Activated CD4-positive, CD25-positive, alpha-beta regulatory T cell treated with anti-CD3 and anti-CD28 coated beads, Interleukin-2, amount 50 U/mL, for 16 hours (primary cell): Measurements from ENCODE around the gene ANTXR1.
"Not testable (repeated sequence)": the region's sequence is repeated elsewhere in the genome, so short reads cannot be mapped to it uniquely, and the experiment has no call there.

Experiments
- DNase-seq: peaks from one replicate; pipeline ENCODE4 v3.0.0-alpha.2; 2020; ENCODE audit warnings: low read depth, low spot score

The ANTXR1 gene

DNA sequence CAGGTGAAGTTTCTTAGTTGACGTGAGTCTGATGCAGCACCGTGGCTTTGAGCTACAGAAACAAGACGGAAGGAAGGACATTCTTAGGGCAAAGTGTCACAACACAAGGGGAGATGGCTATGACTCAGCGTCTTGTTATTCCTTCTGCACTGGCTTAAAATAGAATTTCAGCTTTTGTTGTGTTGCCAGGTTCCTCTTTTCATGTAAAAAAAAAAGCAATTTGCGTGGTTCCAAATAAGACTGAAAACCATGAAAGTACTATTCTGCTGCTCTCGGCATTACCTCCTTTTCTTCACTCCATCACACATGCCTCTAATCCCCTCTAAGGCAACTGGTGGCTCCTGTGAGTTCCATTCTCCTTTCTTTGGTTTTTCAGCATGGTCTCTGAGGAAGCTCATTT, 150.1 kb downstream of the ANTXR1 start:
- DNase-seq, result no peak

- no peak for DNase-seq
Observed at GRCh38 chr2:69163556-69163955, 150.6 kb downstream of the ANTXR1 start.

DNA sequence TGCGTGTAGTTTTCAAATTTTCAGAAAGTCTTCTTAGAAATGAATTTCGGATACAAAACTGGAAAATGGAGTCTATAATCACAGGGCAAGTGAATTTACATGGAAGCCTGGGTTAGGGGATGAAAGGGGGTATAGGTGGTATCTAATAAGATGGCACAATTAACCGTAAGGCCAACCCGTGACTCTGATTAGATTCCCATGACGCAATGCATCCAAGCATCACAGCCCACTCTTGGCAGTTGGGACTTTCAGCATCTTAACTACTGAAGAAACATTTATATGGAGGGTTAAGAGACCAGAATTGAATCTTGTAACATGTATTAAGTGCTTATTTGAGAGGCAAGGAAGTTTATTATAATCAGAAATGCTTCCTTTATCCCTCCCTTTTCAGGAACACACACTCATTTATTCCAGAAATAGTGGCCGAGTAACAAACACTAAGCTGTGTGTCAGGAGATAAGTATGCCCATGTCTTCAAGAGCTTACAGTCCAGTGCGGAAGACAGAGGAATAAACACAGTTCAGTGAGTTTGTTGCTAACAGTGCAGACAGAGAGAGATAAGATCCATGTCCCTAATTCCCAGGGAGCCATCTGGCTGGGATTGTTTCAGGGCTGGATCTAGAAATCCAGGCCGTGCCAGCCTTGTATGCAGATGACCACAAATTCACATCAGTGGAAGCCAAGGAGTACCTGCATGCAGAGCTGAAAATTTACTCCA, 151.2 kb downstream of the ANTXR1 start:
- no peak for DNase-seq

DNA sequence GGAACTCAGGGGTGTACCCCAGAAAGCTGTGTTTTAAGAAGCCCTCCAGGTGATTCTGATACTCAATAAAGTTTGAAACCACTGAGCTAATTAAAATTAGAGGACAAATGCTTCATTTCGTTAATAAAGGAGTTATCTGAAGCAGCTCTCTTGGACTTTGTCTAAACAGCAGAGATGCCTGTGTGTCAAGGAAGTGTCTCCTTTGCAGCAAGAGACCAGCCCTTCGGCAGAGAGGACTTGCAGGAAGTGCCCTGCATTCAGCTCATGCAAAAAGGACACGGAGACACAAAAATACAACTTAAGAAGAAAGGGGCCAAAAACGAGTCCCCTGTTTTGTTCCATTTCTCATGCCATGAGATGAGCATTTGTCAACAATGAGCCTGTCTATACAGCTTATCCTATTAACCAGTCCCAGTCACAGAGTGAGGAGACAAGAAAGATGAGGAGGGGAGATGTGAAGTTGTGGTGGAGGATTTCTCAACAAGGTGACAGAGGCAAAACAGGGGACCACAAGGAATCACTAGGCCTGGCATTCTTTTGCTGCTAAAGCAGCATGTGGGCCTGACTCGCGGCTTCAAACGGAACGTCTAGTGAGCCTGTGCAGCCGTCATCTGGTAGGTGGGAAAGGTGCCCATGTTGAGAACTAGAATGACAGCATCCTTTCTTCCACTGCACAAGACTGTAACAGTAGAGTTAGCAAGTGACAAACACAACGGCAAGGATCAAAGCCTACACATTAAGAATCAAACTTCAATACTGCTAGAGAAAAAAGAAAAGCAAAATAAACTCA, 152.3 kb downstream of the ANTXR1 start:
- DNase-seq, result no peak

- no peak for DNase-seq
Observed at GRCh38 chr2:69166465-69166811, 153.5 kb downstream of the ANTXR1 start.

- no peak for DNase-seq
Observed at GRCh38 chr2:69166812-69167468, 154.0 kb downstream of the ANTXR1 start.

GRCh38 chr2:69167469-69167822, 154.5 kb downstream of the ANTXR1 start:
- no peak for DNase-seq

DNA sequence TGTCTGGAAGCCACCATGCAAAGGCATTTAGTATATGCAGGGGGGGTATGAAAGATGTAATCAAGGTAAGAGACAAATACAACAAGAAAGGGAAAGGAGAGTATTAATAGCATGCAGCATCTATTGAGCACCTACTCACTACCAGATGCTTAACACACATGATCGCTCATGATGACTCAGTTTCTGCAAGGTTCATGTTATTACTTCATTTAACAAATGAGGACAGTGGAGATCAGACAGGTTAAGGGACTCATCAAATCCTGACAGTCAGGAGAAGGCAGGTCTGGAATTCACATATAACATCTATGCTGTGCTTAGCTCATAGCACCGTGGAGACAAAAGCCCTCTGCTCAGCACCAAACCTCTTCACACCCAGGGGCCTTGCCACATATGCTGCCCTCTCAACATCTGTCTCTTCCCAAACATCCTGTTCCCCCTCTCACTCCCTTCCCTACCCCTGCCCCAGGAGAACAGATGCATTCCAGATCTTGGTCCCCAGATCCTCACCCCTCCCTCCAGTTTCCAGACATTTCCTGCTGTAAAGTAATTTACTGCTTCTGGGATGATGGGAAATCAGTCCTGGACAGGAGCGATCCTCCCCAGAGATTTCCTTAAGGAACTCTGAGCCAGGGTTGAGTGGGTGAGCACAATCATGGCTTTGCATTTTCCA, 155.3 kb downstream of the ANTXR1 start:
- DNase-seq, result no peak

DNA sequence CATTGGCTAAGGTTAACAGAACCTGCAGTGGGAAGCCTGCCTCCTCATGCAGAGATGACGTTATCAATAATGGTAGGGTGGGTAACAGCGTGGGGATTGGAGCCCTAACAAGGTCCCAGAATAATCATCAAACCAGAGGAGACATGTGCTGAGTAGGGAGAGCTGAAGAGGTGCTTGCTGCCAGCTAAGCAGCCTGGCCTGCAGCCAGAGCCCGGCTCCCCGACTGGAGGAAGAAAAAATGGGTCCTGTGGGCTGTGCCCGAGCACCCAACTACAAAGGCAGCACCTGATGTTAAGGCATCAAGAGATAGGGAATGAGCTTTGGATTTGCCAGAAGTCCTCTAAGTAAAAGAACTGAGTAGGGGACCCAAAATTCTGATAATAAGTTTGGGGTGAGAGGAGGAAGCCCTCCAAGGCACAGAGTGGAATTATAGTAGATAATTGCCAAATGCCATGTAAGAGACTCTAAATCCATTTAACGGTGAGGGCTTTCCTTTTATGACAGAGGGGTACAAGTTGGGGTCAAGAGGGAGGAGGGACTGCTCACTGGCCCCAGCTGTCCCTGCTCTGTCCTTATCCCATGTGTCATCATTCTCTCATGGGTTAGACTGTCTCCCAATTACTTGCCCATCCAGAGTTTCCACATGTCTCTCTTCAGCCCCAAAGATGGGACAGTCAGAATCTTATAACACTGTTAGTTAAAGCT, 156.1 kb downstream of the ANTXR1 start:
- no peak for DNase-seq

DNA sequence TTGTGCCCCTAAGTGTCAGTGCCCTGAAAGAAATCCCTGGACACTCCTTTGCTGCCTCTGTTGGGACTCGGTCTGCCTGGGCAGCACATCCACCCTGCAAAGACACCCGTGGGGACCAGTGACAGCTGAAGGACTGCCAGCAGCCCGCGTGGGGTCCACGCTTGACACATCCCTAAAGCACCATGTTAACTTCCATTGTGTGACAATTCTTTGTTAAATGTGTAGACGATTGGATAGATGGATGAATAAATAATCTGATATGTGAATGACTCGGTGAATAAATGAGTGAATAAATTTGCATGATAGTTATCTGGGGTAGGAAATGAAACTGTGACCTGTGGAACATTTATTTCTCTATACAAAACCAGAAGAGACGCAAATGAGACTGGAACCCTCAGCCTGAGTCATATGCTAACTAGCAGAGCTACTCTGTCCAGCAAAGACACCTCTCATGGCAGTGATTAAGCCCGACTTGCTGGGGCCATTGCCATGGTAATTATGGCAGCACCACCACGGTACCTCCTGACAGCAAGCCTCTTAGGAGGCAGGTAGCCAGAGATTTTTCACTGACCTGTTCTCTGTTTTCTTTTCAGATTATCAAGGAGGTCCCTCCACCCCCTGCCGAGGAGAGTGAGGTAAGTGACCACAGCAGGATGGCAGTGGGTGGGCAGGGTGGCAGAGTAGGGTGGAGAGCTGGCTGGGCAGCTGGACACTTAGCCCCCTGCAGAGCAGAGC, 156.8 kb downstream of the ANTXR1 start:
- no peak for DNase-seq

DNA sequence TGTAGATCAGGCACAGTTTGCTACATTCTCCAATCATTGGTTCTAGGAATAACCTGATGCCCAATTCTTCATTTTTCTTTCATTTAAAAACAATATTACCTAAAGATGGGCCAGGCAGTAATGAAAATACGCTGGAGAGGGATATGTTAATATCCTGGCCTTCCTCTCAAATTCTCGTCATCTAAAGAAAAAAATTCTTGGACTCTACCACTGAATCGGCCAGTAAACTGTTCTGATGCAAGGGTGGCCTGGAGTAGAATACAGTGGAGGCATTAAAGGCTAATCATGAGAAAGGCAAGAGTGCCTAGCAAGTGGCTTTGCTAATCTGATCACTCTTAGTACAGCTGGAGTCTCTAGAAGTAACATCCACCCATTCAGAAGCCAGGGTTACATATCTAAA, 157.7 kb downstream of the ANTXR1 start:
- no peak for DNase-seq

DNA sequence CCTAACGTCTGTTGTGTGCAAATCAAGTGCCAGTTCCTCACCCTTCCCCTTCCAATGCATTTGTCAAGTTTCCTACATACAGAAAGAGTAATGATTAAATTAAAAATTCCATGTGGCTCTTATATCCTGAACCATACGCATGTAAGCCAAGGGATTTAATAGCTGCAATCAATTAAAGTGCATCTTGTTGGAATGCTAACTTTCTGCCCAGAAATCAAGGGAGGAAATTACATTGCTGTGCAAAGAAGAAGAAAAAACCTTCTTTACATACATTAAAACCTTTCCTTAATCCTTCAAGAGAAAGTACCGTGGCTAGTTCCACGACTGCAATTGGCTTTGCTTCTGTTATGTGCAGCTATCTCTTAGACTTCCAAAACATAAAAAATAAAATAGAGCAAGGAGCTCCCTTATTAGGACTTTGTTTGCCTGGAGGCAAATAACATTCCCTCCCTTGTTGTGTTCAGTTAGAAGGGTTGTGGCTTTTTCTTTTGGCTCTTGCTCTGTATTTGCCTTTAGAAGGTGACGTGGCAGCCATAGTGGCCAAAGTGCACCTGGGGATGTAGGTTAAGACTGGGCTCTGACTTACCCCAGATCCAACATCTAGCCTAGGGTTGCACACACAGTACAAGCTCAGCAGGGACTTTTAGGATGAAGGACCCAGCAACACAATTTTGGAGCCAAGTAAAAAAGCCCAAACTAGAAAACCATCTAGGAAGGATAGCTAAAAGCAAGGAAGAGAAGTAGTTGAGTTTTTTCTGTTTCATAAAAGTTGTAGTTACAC, 158.3 kb downstream of the ANTXR1 start:
- no peak for DNase-seq

GRCh38 chr2:69171897-69172525, 159.0 kb downstream of the ANTXR1 start:
- DNase-seq, result no peak

- no peak for DNase-seq
Observed at GRCh38 chr2:69173706-69174105, 160.7 kb downstream of the ANTXR1 start.

GRCh38 chr2:69174211-69174610, 161.2 kb downstream of the ANTXR1 start:
- not testable (repeated sequence) for DNase-seq

DNA sequence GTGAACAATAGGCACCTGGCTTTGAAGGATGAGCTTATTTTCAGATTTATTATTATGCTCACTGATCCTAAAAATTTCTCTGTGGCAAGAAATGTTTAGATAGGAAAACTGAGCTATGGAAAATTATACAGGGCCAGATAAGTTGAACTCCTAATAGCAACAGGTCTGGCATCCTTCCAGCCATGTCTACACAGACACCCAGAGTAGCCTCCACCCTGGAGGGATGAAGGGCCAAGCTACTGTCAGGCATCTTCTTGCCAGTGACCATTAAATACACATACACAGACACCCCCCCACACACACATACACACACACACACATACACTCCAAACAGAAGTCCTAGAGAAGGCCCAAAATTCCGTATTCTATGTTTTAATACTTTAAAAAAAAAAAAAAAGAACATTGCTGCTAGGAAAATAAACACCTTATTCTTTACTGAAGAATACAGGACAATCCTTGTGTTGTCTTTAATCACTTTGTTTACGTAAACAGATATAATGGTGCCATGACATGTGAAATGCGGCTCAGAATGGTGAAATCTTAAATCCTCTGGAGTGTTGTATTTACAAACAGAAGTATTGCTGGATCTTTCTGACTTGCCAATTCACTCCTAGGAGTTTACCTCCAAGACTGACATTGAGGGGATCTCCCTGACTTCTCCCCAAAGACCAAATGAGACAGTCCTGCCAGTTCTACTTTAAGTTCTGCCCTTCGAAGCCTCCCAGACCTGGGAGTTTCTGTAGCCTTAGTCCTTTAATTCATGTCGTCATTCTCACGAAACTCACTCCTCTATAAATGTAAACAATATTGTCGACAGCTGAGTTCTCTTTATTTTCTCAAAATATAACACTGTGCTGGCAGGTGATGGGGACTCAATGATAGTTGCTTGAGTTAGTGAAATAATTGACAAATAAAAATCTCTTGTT, 163.1 kb downstream of the ANTXR1 start:
- DNase-seq, result no peak

DNA sequence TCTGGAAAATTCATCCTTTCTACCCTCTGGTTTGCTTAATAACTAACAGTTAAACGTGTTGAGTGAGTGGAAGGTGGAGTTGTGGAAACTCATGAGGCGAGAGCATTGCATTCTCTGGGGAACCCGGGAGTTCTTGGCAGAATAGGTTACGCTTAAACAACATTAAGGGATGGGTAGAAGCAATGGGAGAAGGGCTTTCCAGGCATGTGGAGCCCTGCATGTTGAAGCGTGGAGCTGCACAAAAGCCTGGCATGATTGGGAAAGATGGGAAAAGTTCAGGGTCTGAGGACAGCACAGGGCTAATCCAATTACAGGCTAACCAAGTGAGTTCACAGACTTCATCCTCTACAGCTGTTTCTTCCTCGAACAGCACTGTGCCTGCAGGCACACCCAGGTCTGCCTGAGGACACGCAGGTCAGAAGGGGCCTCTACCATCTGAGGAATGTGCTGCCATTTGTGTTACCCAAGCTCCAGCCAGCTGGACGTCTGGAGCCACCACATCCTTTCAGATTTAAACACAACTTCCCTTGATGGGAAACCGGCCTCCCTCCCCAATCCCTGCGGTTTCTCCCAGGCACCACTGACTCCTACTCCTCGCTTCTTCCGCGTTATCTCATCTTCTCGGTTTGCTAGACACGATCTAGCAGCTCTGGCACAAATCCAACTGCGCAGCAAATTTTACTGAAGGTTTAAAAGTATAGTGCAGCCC, 164.2 kb downstream of the ANTXR1 start:
- DNase-seq, result no peak
